ENCODE data around the gene SERINC4.
"Not testable (repeated sequence)": the region's sequence is repeated elsewhere in the genome, so short reads cannot be mapped to it uniquely, and the experiment has no call there.

SERINC4 gene

DNA sequence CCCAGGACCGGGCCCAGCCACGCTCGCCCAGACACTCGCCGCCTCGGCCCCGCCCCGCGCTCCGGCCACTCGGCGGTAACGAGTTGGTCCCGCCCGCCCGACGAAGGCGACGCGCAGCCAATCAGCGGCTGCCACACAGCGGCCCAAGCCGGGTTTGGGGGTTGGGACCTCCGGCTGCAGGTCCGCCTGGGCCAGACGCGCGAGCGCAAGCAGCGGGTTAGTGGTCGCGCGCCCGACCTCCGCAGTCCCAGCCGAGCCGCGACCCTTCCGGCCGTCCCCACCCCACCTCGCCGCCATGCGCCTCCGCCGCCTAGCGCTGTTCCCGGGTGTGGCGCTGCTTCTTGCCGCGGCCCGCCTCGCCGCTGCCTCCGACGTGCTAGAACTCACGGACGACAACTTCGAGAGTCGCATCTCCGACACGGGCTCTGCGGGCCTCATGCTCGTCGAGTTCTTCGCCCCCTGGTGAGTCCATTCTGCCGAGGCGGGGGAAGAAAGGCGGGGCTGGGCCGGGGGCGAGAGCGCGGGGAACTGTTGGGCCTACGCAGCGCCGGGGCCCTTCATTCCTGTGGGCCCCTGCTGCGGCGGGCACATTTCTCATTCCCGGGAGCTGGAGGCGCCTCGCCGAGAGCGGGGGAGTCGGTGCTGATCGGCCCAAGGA lies 53.6 kb downstream of the SERINC4 start, which contains the start of gene PDIA3:
TSS of gene PDIA3 (plus strand) at position 194 of the 658 bp plus-strand sequence. CDS start at position 296, 102 bp downstream.
- H3K4me3 ChIP-seq (ENCODE audit: low read depth in 1 of 2, low read length in 2 of 2) = peak within 1 kb of the TSS; percentile 74 to 80
- peak within 1 kb of the TSS; percentile 47 for H3K27ac ChIP-seq (ENCODE audit: low read length)
- not testable (repeated sequence) for H3K27me3 ChIP-seq (ENCODE audit: low read depth, low read length); H3K36me3 ChIP-seq (ENCODE audit: control insufficient read depth in 1 of 2, insufficient read depth in 2 of 2, low read length in 2 of 2); H3K9me3 ChIP-seq (ENCODE audit: control insufficient read depth in 1 of 2, low read length in 2 of 2)
- peaks cover 0 to 29% of the 10 kb centered on the region in 2 donors for H3K4me1 ChIP-seq (ENCODE audit: control insufficient read depth in 1 of 2, insufficient read depth in 2 of 2, low read length in 2 of 2)

Data from muscle layer of duodenum (tissue), 2 donors.